Mucosa of descending colon (tissue), 3 donors: ENCODE results near the gene TULP4. TPM values are rescaled to one million over a fixed set of nuclear protein-coding genes. Genes with fewer than 3 reads are reported as not detected.
"Not testable (repeated sequence)": the region's sequence is repeated elsewhere in the genome, so short reads cannot be mapped to it uniquely, and the experiment has no call there.

Experiments used
- ATAC-seq: fragments of 200-7000 bp; cut with Tn5 transposase; one replicate; pipeline ENCODE4 v1.9.1; 2020; ENCODE audit warnings: mild to moderate bottlenecking, moderate library complexity
- DNase-seq, 3 donors: peaks; one replicate each; pipeline ENCODE4 v3.0.0-alpha.2; 2020
- H3K36me3 ChIP-seq: fragments of 200-600 bp; one replicate; pipeline ENCODE4 v1.8.0; 2021; ENCODE audit warnings: low read depth, mild to moderate bottlenecking
- H3K4me1 ChIP-seq: fragments of 200-600 bp; one replicate; pipeline ENCODE4 v1.8.0; 2021; ENCODE audit warnings: low read depth, mild to moderate bottlenecking
- H3K4me3 ChIP-seq: fragments of 200-600 bp; one replicate; pipeline ENCODE4 v1.8.0; 2021; ENCODE audit warnings: mild to moderate bottlenecking
- H3K9me3 ChIP-seq: fragments of 200-600 bp; one replicate; pipeline ENCODE4 v1.8.0; 2021; ENCODE audit warnings: mild to moderate bottlenecking
- intact Hi-C, 2 donors: fragments of 100-400 bp; cut with DNase I in 1 of 2; cut with micrococcal nuclease in 1 of 2; formaldehyde crosslinking; loops; one replicate each; pipeline versions ENCODE4 v1.11.0 to v1.11.1; 2022; cut with DNase I, micrococcal nuclease
- total RNA-seq, 3 donors: library from RNA; stranded (reverse); fragmentation: NEBNext Ultra II Directional in 2 of 3; extraction: Animal tissue kit (Norgen Biotek cat#: 25700) in 2 of 3; gene quantifications; one replicate each; pipeline versions ENCODE4 v1.2.1 to v1.2.4, GENCODE V29; 2021 to 2023
- TF ChIP-seq, protein P1 (sequence below): fragments of 200-600 bp; IDR thresholded peaks from one replicate; pipeline ENCODE4 v1.8.0; 2022; ENCODE audit warnings: antibody characterized with exemption, mild to moderate bottlenecking
- donor health status: DM: no; HTN: no; CAD: no; lungs with moderate emphysema.
- donor health status: DM: no; HTN: no; CAD: no.
- donor health status: DM: no; HTN: yes; CAD: no.

Gene TULP4
- total RNA-seq, 3 donors from 2014 or later = 70.4 to 122 (median 83.6) TPM

DNA sequence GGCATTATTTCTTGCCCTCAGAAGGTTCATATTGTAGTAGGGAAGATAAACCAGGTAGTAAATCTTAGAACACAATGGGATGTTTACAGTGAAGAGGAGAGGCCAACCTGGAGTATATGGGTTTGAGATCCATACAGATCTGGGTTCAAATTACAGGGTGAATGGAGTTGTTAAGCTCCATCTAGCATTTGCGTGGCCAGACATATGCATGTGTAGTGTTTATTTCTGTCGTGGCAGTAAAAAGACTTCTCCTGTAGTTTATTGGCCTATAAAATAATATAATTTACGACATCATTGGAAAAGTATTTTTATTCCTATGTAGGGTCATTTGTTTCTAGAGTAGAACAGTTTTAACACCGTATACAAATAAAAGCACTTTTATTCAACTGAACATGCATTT is 25.2 kb upstream of the TULP4 start:
- H3K9me3 ChIP-seq = no peaks in the 10 kb centered on the region
- no peaks in the 10 kb centered on the region for H3K36me3 ChIP-seq
- DNase-seq (peak in 1 of 3 donors; percentile 40), ATAC-seq (peak; percentile 86)
- H3K4me3 ChIP-seq = no peak overlapping the region
- intact Hi-C loops = no loop called here
- TF ChIP-seq, protein P1, sequence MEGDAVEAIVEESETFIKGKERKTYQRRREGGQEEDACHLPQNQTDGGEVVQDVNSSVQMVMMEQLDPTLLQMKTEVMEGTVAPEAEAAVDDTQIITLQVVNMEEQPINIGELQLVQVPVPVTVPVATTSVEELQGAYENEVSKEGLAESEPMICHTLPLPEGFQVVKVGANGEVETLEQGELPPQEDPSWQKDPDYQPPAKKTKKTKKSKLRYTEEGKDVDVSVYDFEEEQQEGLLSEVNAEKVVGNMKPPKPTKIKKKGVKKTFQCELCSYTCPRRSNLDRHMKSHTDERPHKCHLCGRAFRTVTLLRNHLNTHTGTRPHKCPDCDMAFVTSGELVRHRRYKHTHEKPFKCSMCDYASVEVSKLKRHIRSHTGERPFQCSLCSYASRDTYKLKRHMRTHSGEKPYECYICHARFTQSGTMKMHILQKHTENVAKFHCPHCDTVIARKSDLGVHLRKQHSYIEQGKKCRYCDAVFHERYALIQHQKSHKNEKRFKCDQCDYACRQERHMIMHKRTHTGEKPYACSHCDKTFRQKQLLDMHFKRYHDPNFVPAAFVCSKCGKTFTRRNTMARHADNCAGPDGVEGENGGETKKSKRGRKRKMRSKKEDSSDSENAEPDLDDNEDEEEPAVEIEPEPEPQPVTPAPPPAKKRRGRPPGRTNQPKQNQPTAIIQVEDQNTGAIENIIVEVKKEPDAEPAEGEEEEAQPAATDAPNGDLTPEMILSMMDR = no peak
- peaks cover 18% of the 10 kb centered on the region for H3K4me1 ChIP-seq

DNA sequence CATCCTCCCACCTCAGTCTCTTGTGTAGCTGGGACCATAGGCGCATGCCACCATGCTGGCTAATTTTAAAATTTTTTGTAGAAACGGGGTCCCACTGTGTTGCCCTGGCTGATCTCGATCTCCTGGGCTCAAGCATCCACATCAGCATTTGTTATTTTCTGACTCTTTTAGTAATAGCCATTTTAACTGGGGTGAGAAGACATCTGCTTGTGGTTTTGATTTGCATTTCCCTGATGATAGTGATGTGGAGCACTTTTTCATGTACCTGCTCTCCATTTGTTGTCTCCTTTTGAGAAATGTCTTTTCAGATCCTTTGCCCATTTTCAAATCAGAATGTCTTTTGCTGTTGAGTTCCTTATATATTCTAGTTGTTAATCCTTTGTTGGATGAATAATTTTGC is 22.2 kb upstream of the TULP4 start:
- intact Hi-C loops = no loop called here
- TF ChIP-seq, protein P1 = no peak
- peak; percentile 33 for ATAC-seq

DNA sequence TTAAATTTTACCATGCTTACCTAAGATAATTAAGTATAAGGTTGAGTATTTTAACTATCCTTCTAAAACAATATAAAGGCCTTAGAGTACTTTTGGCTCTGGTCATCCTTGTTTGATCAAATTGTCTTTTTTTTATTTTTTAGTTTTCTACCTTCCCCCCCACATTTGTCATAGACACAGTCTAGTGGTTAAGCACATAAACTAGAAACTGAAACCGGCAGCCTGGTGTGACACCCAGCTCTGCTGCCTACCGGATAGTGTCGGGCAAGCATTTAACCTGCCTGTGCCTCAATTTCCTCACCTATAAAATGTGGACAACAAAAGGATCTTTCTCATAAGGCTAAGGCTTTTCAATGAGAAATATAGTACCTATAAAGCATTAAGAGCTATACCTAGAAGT is 21.6 kb upstream of the TULP4 start:
- ATAC-seq (peak; percentile 84), DNase-seq (peak in 2 of 3 donors; percentile 60 to 66)
- TF ChIP-seq, protein P1 = no peak
- H3K36me3 ChIP-seq = no peaks in the 10 kb centered on the region
- peaks cover 22% of the 10 kb centered on the region for H3K4me1 ChIP-seq
- intact Hi-C loops = no loop called here
- peaks cover 3% of the 10 kb centered on the region for H3K9me3 ChIP-seq
- no peak overlapping the region for H3K4me3 ChIP-seq

More for the DNA sequence above, 22.2 kb upstream of the TULP4 start:
- Histone ChIP-seq H3K4me1 (peaks cover 22% of the 10 kb centered on the region), H3K9me3 (no peaks in the 10 kb centered on the region), H3K4me3 (no peak overlapping the region), H3K36me3 (no peaks in the 10 kb centered on the region)
- DNase-seq = no peak

DNA sequence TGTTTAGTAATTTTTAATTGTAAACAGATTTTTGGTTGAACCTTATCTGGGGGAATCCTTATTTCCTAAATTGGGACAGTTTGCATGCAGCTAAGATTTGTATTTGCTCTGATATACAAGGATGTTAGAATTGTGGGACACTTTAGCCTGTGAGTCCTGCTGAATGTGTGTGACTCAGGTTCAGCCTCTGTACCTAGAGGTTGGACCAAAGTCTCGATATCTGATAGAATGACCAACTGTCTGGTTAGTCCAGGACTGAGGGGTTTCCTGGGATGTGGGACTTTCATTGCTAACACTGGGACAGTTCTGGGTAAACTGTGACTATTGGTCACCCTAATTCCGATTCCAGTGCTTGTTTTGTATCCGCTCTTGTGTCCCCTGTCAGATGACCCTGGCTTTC is 20.2 kb upstream of the TULP4 start:
- Histone ChIP-seq H3K4me1 (peaks cover 11% of the 10 kb centered on the region), H3K4me3 (no peak overlapping the region), H3K36me3 (no peaks in the 10 kb centered on the region), H3K9me3 (peaks cover 17% of the 10 kb centered on the region)
- no peak for DNase-seq
- ATAC-seq = no peak
- TF ChIP-seq, protein P1 = no peak
- intact Hi-C loops = no loop called here

DNA sequence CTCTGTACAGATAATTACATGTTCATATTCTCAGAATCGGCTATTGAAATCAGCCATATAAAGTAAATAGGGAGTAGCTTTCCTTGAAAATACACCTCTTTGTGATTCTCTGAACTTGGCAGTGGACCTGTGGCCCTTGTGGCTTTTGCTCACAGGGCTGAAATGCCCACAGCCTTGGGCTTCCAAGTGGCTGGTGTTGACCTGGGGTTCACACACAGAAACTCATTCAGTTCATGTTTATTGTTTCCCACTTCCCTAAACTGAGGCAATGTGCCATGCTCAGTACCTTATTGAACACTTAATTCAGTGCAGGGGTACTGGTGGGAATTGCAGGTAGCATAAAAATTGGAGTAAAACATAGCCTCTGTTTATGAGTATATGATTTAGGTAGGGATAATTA is 19.1 kb upstream of the TULP4 start:
- Histone ChIP-seq H3K9me3 (peaks cover 26% of the 10 kb centered on the region), H3K36me3 (no peaks in the 10 kb centered on the region), H3K4me1 (peaks cover 3% of the 10 kb centered on the region), H3K4me3 (no peak overlapping the region)
- ATAC-seq (no peak), DNase-seq (no peak)
- intact Hi-C loops = no loop called here
- TF ChIP-seq, protein P1 = no peak

DNA sequence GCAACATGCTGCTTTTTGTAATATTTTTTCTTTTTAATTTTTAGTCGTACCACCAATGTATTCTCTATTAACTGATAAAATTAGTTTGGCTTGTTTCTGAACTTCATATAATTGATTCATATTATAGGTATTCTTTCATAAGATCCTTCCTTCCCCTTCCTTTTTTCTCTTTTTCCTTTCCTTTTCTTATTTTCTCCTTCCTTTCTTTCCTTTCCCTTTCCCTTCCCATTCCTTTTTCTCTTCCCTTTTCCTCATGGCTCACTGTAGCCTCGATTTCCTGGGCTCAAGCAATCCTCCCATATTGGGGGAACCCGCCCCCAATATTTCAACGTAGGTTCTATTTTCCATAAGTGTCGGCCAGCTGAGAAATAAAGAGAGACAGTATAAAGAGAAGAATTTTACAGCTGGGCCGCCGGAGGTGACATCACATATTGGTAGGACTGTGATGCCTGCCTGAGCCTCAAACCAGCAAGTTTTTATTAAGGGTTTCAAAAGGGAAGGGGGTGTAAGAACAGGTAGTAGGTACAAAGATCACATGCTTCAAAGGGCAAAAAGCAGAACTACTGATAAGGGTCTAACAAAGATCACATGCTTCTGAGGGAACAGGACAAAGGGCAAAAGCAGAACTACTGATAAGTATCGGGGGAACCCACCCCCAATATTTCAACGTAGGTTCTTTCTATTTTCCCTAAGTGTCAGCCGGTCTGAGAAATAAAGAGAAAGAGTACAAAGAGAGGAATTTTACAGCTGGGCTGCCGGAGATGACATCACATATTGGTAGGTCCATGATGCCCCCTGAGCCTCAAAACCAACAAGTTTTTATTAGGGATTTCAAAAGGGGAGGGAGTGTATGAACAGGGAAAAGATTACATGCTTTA is 16.1 kb upstream of the TULP4 start:
- intact Hi-C loops, DNase-seq, ATAC-seq, H3K4me3 ChIP-seq, H3K36me3 ChIP-seq: not testable (repeated sequence)
- Histone ChIP-seq H3K4me1 (peaks cover 12% of the 10 kb centered on the region), H3K9me3 (peaks cover 26% of the 10 kb centered on the region)

DNA sequence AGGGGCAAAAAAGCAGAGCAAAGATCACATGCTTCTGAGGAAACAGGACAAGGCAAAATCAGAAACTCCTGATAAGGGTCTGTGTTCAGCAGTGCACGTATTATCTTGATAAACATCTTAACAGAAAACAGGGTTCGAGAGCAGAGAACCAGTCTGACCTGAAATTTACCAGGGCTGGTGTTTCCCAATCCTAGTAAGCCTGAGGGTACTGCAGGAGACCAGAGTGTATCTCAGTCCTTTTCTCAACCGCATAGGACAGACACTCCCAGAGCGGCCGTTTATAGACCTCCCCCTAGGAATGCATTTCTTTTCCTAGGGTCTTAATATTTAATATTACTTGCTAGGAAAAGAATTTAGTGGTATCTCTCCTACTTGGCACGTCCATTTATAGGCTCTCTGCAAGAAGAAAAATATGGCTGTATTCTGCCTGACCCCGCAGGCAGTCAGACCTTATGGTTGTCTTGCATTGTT is 15.4 kb upstream of the TULP4 start:
- peaks cover 12% of the 10 kb centered on the region for H3K4me1 ChIP-seq
- H3K4me3 ChIP-seq, ATAC-seq, intact Hi-C loops, H3K36me3 ChIP-seq, DNase-seq: not testable (repeated sequence)
- peaks cover 26% of the 10 kb centered on the region for H3K9me3 ChIP-seq

DNA sequence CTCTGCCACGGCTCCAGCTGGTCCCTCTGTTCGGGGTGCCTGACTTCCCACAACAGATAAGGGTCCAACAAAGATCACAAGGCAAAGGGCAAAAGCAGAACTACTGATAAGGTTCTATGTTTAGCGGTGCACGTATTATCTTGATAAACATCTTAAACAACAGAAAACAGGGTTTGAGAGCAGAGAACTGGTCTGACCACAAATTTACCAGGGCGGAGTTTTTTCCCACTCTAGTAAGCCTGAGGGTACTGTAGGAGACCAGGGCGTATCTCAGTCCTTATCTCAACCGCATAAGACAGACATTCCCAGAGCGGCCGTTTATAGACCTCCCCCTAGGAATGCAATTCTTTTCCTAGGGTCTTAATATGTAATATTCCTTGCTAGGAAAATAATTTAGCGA is 14.6 kb upstream of the TULP4 start:
- DNase-seq, ATAC-seq, H3K4me1 ChIP-seq, H3K4me3 ChIP-seq, intact Hi-C loops, H3K36me3 ChIP-seq: not testable (repeated sequence)
- peaks cover 26% of the 10 kb centered on the region for H3K9me3 ChIP-seq
